Posterior cingulate gyrus (tissue), 11 donors: ENCODE results near the gene PRR23B.

ENCODE experiments used
- DNase-seq, 10 donors: peaks; one replicate each; pipeline versions ENCODE4 v3.0.0 to v3.0.0-alpha.2; 2020 to 2021; ENCODE audit warnings: mixed read lengths in 3 of 10
- intact Hi-C: fragments of 100-400 bp; cut with DNase I; formaldehyde crosslinking; loops from one replicate; pipeline ENCODE4 v1.15.1; 2023

PRR23B gene

DNA sequence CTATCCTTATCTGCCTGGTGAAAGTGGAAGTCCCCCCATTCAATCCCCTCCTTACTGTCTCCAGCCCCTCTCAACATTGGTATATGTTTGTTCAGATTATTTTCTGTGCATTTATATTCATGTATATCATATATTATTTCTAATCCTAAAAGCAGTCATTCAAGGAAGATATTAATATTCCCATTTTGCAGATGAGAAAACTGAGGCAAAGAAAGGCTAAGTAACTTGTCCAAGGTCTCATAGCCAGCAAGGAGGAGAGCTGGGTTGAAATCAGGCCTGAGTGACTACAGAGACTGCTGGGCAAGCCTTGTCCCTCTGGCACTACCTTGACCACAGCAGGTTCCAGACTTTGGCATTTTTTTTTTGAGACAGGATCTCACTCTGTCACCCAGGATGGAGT lies 44.7 kb downstream of the PRR23B start:
- intact Hi-C loops = no loop called here
- no peak for DNase-seq

- DNase-seq = no peak
- intact Hi-C loops = no loop called here
These were observed 45.4 kb downstream of the PRR23B start for GRCh38 chr3:138975351-138975750.

GRCh38 chr3:138974462-138974861 lies 46.3 kb downstream of the PRR23B start:
- no peak for DNase-seq
- intact Hi-C loops = no loop called here

- no peak for DNase-seq
- intact Hi-C loops = no loop called here
These were observed 47.8 kb downstream of the PRR23B start for GRCh38 chr3:138972941-138973340.

- intact Hi-C loops = no loop called here
- DNase-seq = no peak
These were observed 48.9 kb downstream of the PRR23B start for GRCh38 chr3:138971766-138972320.
